HepG2 (cell line): ENCODE results near the gene PLAAT3. TPM values are rescaled to one million over a fixed set of nuclear protein-coding genes. Genes with fewer than 3 reads are reported as not detected.

Experiments
- ATF7 ChIP-seq, 2 experiments: fragments of 450-650 bp in 1 of 2; sonication (generic) in 1 of 2; formaldehyde crosslinking in 1 of 2; IDR thresholded peaks; 2 replicates each; pipeline versions ENCODE4 v1.4.0 to v1.6.1; 2016 to 2020; ENCODE audit warnings: antibody characterized with exemption in 1 of 2, mild to moderate bottlenecking in 1 of 2, missing genetic modification reagents in 1 of 2
- CEBPG ChIP-seq: IDR thresholded peaks from 2 replicates; pipeline ENCODE4 v1.6.1; 2016
- GATAD2A ChIP-seq: IDR thresholded peaks from 2 replicates; pipeline ENCODE4 v1.6.1; 2016
- HOXA3 ChIP-seq: sonication (generic); formaldehyde crosslinking; IDR thresholded peaks from 2 replicates; pipeline ENCODE4 v1.5.0; 2020; ENCODE audit warnings: missing genetic modification reagents
- HOXA9 ChIP-seq: sonication (generic); formaldehyde crosslinking; IDR thresholded peaks from 2 replicates; pipeline ENCODE4 v1.8.1; 2022; ENCODE audit warnings: missing genetic modification reagents, mild to moderate bottlenecking, moderate library complexity, borderline replicate concordance
- KDM2A ChIP-seq: sonication (generic); formaldehyde crosslinking; IDR thresholded peaks from 2 replicates; pipeline ENCODE4 v1.4.0; 2020; ENCODE audit warnings: low read depth, missing genetic modification reagents, borderline replicate concordance
- NPAS2 ChIP-seq: sonication (generic); formaldehyde crosslinking; IDR thresholded peaks from 2 replicates; pipeline ENCODE4 v1.8.0; 2022; ENCODE audit warnings: mild to moderate bottlenecking, missing genetic modification reagents, borderline replicate concordance
- SP4 ChIP-seq: sonication (generic); formaldehyde crosslinking; IDR thresholded peaks from 2 replicates; pipeline ENCODE4 v1.8.1; 2023; ENCODE audit warnings: mild to moderate bottlenecking, missing genetic modification reagents
- SRY ChIP-seq: sonication (generic); formaldehyde crosslinking; IDR thresholded peaks from 2 replicates; pipeline ENCODE4 v1.8.0; 2022; ENCODE audit warnings: mild to moderate bottlenecking, missing genetic modification reagents
- TOPORS ChIP-seq: sonication (generic); formaldehyde crosslinking; IDR thresholded peaks from 2 replicates; pipeline ENCODE4 v1.8.0; 2023; ENCODE audit warnings: mild to moderate bottlenecking, missing genetic modification reagents
- ZFX ChIP-seq: sonication (generic); formaldehyde crosslinking; IDR thresholded peaks from 2 replicates; pipeline ENCODE4 v1.4.0; 2020; ENCODE audit warnings: mild to moderate bottlenecking, low read depth, missing genetic modification reagents, moderate library complexity
- ZNF160 ChIP-seq: sonication (generic); formaldehyde crosslinking; IDR thresholded peaks from 2 replicates; pipeline ENCODE4 v1.8.0; 2022; ENCODE audit warnings: mild to moderate bottlenecking, inconsistent platforms, missing genetic modification reagents
- polyA plus RNA-seq, 8 experiments: library from polyadenylated mRNA; depleted of rRNA in 3 of 8; stranded (reverse) in 7 of 8; unstranded in 1 of 8; fragments of >200 nt; fragmentation: Illumina TruSeq in 4 of 8; extraction: Trizol in 4 of 8; gene quantifications; 2 replicates each; pipeline versions ENCODE4 v1.2.1 to v1.2.3, GENCODE V29; 2011 to 2016; ENCODE audit warnings: low read depth in 4 of 8, missing spikeins in 1 of 8, mixed read lengths in 1 of 8; ENCODE audit not compliant: insufficient read depth in 1 of 8
- total RNA-seq, 5 experiments: library from RNA; depleted of rRNA; stranded (reverse); fragments of >200 nt; fragmentation: Illumina TruSeq; extraction: Trizol; gene quantifications; 2 replicates each; pipeline ENCODE4 v1.2.3, GENCODE V29; 2016; ENCODE audit warnings: low read depth in 1 of 5
- TF ChIP-seq, protein P1 (sequence below): IDR thresholded peaks from 2 replicates; pipeline ENCODE4 v1.6.1; 2012; ENCODE audit warnings: inconsistent platforms
- TF ChIP-seq, protein P2 (sequence below): sonication (generic); formaldehyde crosslinking; IDR thresholded peaks from 2 replicates; pipeline ENCODE4 v1.5.1; 2020; ENCODE audit warnings: missing genetic modification reagents, mild to moderate bottlenecking, borderline replicate concordance
- TF ChIP-seq, protein P3 (sequence below): IDR thresholded peaks from 2 replicates; pipeline ENCODE4 v1.6.1; 2016
- TF ChIP-seq, protein P4 (sequence below): sonication (generic); formaldehyde crosslinking; IDR thresholded peaks from 2 replicates; pipeline ENCODE4 v1.5.1; 2020; ENCODE audit warnings: mild to moderate bottlenecking, missing genetic modification reagents
- TF ChIP-seq, protein P5 (sequence below): sonication (generic); formaldehyde crosslinking; IDR thresholded peaks from 2 replicates; pipeline ENCODE4 v1.5.0; 2020; ENCODE audit warnings: missing genetic modification reagents, mild to moderate bottlenecking, borderline replicate concordance
- TF ChIP-seq, protein P6 (sequence below): sonication (generic); formaldehyde crosslinking; IDR thresholded peaks from 2 replicates; pipeline ENCODE4 v1.4.0; 2020; ENCODE audit warnings: missing genetic modification reagents

PLAAT3 gene
- total and polyA plus RNA-seq, 2 of the 13 experiments (the other 11 are each of a cell fraction or from before 2014, with no cell fraction given), result 9.3 to 16.4 TPM

DNA sequence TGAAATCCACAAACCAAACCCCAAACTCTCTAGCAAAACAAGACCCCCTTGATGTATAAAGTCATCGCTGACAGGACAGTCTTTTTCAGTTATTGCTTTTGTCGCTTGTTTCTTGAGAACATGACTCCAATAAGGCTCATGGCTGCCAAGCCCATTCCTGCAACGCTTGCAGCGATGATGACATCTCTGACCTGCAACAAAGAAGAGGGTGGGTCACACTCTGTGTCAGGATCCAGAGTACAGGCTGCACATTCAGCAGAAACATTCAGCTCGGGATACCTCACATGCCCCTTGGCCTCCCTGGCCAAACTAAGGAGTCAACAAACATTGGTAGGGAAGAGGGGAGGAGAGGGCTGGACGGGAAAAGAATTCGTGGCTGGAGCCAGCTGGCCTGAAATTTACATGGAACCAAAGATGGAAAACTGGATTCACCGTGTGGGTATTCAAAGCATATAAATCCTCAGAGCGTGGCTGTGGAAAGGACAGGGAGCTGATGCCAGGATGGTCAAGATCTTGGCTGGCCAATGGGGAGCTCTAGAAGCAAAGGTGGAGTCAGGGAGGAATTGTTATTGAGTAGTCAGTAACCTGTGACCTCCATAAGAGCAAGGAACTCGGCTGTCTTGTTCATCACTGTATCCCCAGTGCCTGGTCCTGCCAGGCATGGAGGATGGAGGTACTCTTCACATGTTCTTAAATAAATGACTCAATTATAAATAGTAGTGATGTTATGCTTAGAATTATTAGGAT is 39.2 kb downstream of the PLAAT3 start (continued):
- TF ChIP-seq, protein P1, sequence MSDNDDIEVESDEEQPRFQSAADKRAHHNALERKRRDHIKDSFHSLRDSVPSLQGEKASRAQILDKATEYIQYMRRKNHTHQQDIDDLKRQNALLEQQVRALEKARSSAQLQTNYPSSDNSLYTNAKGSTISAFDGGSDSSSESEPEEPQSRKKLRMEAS, result peak; percentile 27; the same call in 1 of the 2 replicates
- TF ChIP-seq ATF7 (IDR thresholded peaks at IDR 0.05) (peak; percentile 34; the same call in 1 of the 2 replicates), ATF7 (CRISPR knock-in tag; IDR thresholded peaks at IDR 0.05) (no peak; the same call in 1 of the 2 replicates), ZNF160 (CRISPR knock-in tag) (no peak), ZFX (CRISPR knock-in tag) (0 out of 2 replicates have a peak, but pooled peaks have one; percentile 20), CEBPG (CRISPR knock-in tag) (peak; percentile 84), KDM2A (CRISPR knock-in tag) (peak; percentile 40; the same call in 1 of the 2 replicates), GATAD2A (peak; percentile 60), SRY (CRISPR knock-in tag) (no peak), TOPORS (CRISPR knock-in tag) (no peak), NPAS2 (no peak), SP4 (CRISPR knock-in tag) (0 out of 2 replicates have a peak, but pooled peaks have one; percentile 16), HOXA9 (CRISPR knock-in tag) (no peak), HOXA3 (CRISPR knock-in tag) (peak; percentile 45; the same call in 1 of the 2 replicates)
- TF ChIP-seq, protein P2, sequence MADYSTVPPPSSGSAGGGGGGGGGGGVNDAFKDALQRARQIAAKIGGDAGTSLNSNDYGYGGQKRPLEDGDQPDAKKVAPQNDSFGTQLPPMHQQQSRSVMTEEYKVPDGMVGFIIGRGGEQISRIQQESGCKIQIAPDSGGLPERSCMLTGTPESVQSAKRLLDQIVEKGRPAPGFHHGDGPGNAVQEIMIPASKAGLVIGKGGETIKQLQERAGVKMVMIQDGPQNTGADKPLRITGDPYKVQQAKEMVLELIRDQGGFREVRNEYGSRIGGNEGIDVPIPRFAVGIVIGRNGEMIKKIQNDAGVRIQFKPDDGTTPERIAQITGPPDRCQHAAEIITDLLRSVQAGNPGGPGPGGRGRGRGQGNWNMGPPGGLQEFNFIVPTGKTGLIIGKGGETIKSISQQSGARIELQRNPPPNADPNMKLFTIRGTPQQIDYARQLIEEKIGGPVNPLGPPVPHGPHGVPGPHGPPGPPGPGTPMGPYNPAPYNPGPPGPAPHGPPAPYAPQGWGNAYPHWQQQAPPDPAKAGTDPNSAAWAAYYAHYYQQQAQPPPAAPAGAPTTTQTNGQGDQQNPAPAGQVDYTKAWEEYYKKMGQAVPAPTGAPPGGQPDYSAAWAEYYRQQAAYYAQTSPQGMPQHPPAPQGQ (CRISPR knock-in tag), result no peak
- TF ChIP-seq, protein P3, sequence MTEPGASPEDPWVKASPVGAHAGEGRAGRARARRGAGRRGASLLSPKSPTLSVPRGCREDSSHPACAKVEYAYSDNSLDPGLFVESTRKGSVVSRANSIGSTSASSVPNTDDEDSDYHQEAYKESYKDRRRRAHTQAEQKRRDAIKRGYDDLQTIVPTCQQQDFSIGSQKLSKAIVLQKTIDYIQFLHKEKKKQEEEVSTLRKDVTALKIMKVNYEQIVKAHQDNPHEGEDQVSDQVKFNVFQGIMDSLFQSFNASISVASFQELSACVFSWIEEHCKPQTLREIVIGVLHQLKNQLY (CRISPR knock-in tag), result no peak
- TF ChIP-seq, protein P4, sequence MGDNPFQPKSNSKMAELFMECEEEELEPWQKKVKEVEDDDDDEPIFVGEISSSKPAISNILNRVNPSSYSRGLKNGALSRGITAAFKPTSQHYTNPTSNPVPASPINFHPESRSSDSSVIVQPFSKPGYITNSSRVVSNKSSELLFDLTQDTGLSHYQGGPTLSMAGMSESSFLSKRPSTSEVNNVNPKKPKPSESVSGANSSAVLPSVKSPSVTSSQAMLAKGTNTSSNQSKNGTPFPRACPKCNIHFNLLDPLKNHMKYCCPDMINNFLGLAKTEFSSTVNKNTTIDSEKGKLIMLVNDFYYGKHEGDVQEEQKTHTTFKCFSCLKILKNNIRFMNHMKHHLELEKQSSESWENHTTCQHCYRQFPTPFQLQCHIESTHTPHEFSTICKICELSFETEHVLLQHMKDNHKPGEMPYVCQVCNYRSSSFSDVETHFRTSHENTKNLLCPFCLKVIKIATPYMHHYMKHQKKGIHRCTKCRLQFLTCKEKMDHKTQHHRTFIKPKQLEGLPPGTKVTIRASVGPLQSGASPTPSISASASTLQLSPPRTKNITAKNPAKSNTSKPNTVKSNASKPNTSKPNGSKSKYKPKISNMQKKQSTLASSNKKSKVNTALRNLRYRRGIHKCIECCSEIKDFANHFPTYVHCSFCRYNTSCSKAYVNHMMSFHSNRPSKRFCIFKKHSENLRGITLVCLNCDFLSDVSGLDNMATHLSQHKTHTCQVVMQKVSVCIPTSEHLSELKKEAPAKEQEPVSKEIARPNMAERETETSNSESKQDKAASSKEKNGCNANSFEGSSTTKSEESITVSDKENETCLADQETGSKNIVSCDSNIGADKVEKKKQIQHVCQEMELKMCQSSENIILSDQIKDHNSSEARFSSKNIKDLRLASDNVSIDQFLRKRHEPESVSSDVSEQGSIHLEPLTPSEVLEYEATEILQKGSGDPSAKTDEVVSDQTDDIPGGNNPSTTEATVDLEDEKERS (CRISPR knock-in tag), result no peak
- TF ChIP-seq, protein P5, sequence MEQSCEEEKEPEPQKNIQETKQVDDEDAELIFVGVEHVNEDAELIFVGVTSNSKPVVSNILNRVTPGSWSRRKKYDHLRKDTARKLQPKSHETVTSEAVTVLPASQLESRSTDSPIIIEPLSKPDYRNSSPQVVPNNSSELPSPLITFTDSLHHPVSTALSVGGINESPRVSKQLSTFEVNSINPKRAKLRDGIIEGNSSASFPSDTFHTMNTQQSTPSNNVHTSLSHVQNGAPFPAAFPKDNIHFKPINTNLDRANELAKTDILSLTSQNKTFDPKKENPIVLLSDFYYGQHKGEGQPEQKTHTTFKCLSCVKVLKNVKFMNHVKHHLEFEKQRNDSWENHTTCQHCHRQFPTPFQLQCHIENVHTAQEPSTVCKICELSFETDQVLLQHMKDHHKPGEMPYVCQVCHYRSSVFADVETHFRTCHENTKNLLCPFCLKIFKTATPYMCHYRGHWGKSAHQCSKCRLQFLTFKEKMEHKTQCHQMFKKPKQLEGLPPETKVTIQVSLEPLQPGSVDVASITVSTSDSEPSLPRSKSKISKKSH (CRISPR knock-in tag), result no peak
- TF ChIP-seq, protein P6, sequence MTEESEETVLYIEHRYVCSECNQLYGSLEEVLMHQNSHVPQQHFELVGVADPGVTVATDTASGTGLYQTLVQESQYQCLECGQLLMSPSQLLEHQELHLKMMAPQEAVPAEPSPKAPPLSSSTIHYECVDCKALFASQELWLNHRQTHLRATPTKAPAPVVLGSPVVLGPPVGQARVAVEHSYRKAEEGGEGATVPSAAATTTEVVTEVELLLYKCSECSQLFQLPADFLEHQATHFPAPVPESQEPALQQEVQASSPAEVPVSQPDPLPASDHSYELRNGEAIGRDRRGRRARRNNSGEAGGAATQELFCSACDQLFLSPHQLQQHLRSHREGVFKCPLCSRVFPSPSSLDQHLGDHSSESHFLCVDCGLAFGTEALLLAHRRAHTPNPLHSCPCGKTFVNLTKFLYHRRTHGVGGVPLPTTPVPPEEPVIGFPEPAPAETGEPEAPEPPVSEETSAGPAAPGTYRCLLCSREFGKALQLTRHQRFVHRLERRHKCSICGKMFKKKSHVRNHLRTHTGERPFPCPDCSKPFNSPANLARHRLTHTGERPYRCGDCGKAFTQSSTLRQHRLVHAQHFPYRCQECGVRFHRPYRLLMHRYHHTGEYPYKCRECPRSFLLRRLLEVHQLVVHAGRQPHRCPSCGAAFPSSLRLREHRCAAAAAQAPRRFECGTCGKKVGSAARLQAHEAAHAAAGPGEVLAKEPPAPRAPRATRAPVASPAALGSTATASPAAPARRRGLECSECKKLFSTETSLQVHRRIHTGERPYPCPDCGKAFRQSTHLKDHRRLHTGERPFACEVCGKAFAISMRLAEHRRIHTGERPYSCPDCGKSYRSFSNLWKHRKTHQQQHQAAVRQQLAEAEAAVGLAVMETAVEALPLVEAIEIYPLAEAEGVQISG (CRISPR knock-in tag), result 0 out of 2 replicates have a peak, but pooled peaks have one; percentile 22
